K562 (cell line): ENCODE data around the gene UGT2B7. TPM values are rescaled to one million over a fixed set of nuclear protein-coding genes. Genes with fewer than 3 reads are reported as not detected.

ENCODE experiments used
- ATAC-seq: fragments of 200-7000 bp; cut with Tn5 transposase; 3 replicates; pipeline ENCODE4 v1.9.1; 2020; ENCODE audit warnings: moderate library complexity
- BruUV-seq: library from RNA; stranded (reverse); fragments of 400-500 nt; replicated peaks from 2 replicates; lab custom pipeline; 2021; lab: Mats Ljungman, UMichigan
- CTCF ChIA-PET: fragments of 300-600 bp; formaldehyde crosslinking; extraction: SDS; loops from one replicate; lab custom pipeline; 2021; ENCODE audit warnings: low intra/inter-chr PET ratio; lab: Yijun Ruan, JAX
- POLR2A ChIA-PET: fragments of 300-600, 350-650 bp; sonication (Branson Sonifier 250); formaldehyde crosslinking; extraction: SDS; loops from one replicate; lab custom pipeline; 2021; ENCODE audit warnings: antibody characterized with exemption, inconsistent platforms; lab: Yijun Ruan, JAX
- DNase-seq, 4 experiments: peaks; one replicate each; pipeline versions ENCODE4 v3.0.0 to v3.0.0-alpha.2; 2011 to 2018; ENCODE audit warnings: low spot score in 3 of 4, mixed read lengths in 3 of 4; ENCODE audit errors: extremely low read depth in 1 of 4
- FAIRE-seq: peaks from 2 replicates; lab custom pipeline; 2011; peaks lifted over from hg19 to GRCh38; lab: Jason Lieb, UNC
- H2AFZ ChIP-seq: 2 replicates; pipeline ENCODE4 v1.6.0; 2011; ENCODE audit warnings: low read depth, low read length, control low read depth, inconsistent platforms
- H3K27ac ChIP-seq: fragments of 200-600 bp; 3 replicates; pipeline ENCODE4 v1.8.0; 2011; ENCODE audit warnings: low read depth, mild to moderate bottlenecking, control low read depth, inconsistent platforms, low read length, moderate library complexity, mixed read lengths; ENCODE audit errors: extremely low read depth
- H3K27me3 ChIP-seq, 2 experiments: fragments of 300-600 bp in 1 of 2; 2 replicates in 1 of 2; 3 replicates in 1 of 2; pipeline versions ENCODE4 v1.6.0 to v1.8.0; 2011; ENCODE audit warnings: inconsistent platforms in 2 of 2, low read length in 2 of 2, mild to moderate bottlenecking in 1 of 2, mixed read lengths in 1 of 2, moderate library complexity in 1 of 2; ENCODE audit not compliant: control insufficient read depth in 2 of 2, insufficient read depth in 2 of 2
- H3K36me3 ChIP-seq: fragments of 300-600 bp; 3 replicates; pipeline ENCODE4 v1.8.0; 2011; ENCODE audit warnings: mild to moderate bottlenecking, low read length, inconsistent platforms; ENCODE audit not compliant: control insufficient read depth, insufficient read depth
- H3K4me1 ChIP-seq, 2 experiments: fragments of 200-600 bp in 1 of 2; replicated peaks in 1 of 2; 2 replicates in 1 of 2; 3 replicates in 1 of 2; pipeline versions ENCODE4 v1.5.1 to v1.8.0; 2011; ENCODE audit warnings: inconsistent platforms in 2 of 2, low read length in 2 of 2, mild to moderate bottlenecking in 1 of 2, mixed read lengths in 1 of 2, moderate library complexity in 1 of 2; ENCODE audit not compliant: control insufficient read depth in 2 of 2, insufficient read depth in 2 of 2
- H3K4me2 ChIP-seq: 2 replicates; pipeline ENCODE4 v1.6.1; 2011; ENCODE audit warnings: low read length, control low read depth, inconsistent platforms, mixed read lengths; ENCODE audit not compliant: insufficient read depth
- H3K4me3 ChIP-seq: fragments of 200-600 bp; sonication (generic), shearing (Covaris generic); 2 replicates; pipeline ENCODE4 v1.5.1; 2016; ENCODE audit warnings: control low read depth, inconsistent platforms
- H3K79me2 ChIP-seq: fragments of 200-600 bp; 3 replicates; pipeline ENCODE4 v1.8.0; 2011; ENCODE audit warnings: low read length, inconsistent platforms; ENCODE audit not compliant: control insufficient read depth, insufficient read depth
- H3K9ac ChIP-seq, 2 experiments: 2 replicates each; pipeline versions ENCODE4 v1.6.0 to v1.6.1; 2011; ENCODE audit warnings: low read depth in 2 of 2, low read length in 2 of 2, control low read depth in 1 of 2, inconsistent platforms in 1 of 2, mild to moderate bottlenecking in 1 of 2, mixed read lengths in 1 of 2; ENCODE audit not compliant: insufficient read depth in 1 of 2
- H3K9me1 ChIP-seq: one replicate; pipeline ENCODE4 v1.6.0; 2011; ENCODE audit warnings: inconsistent platforms, mild to moderate bottlenecking, low read length, moderate library complexity; ENCODE audit not compliant: control insufficient read depth, insufficient read depth
- H3K9me3 ChIP-seq: replicated peaks from 2 replicates; pipeline ENCODE4 v1.5.1; 2011; ENCODE audit warnings: low read depth, low read length, inconsistent platforms; ENCODE audit not compliant: control insufficient read depth, insufficient read depth
- H4K20me1 ChIP-seq: replicated peaks from 2 replicates; pipeline ENCODE4 v1.6.1; 2011; ENCODE audit warnings: low read length, inconsistent platforms, mixed read lengths; ENCODE audit not compliant: control insufficient read depth, insufficient read depth
- TCF3 ChIP-seq: sonication (generic); formaldehyde crosslinking; IDR thresholded peaks from 2 replicates; pipeline ENCODE4 v1.4.0; 2020; ENCODE audit warnings: mild to moderate bottlenecking, missing genetic modification reagents
- ZBTB1 ChIP-seq: sonication (generic); formaldehyde crosslinking; IDR thresholded peaks from 2 replicates; pipeline ENCODE4 v1.8.1; 2023; ENCODE audit warnings: missing genetic modification reagents, low read depth, mild to moderate bottlenecking, borderline replicate concordance
- WGBS: fragments of 100-300 bp; shearing (Covaris generic); methylation state at CpG from one replicate; pipeline ENCODE4 v1.1.6; 2016; ENCODE audit warnings: low coverage, mixed read lengths; ENCODE audit not compliant: insufficient coverage; ENCODE audit errors: missing lambda C conversion rate; 5-methylcytosine and 5-hydroxymethylcytosine counted together
- in situ Hi-C: fragments of 300-500 bp; cut with MboI; formaldehyde crosslinking; loops from 4 replicates; pipeline ENCODE4 v1.15.0; 2018; ENCODE audit warnings: inconsistent platforms, mixed read lengths
- intact Hi-C: fragments of 100-400 bp; cut with micrococcal nuclease; formaldehyde crosslinking; loops from 2 replicates; pipeline ENCODE4 v1.14.2; 2022
- polyA plus RNA-seq, 8 experiments: library from polyadenylated mRNA; depleted of rRNA in 4 of 8; stranded (reverse) in 5 of 8; unstranded in 3 of 8; fragments of >200 nt; fragmentation: Nextera tagmentation in 2 of 8; fragmentation: Illumina TruSeq in 1 of 8; extraction: Ambion mirVana in 2 of 8; extraction: Trizol in 1 of 8; gene quantifications; 2 replicates each; pipeline versions ENCODE4 v1.2.1 to v1.2.3, GENCODE V29; 2011 to 2014; ENCODE audit warnings: inconsistent platforms in 1 of 8, missing spikeins in 1 of 8
- total RNA-seq, 7 experiments: library from RNA; depleted of rRNA in 6 of 7; stranded (reverse); fragments of >200 nt in 6 of 7; fragmentation: Illumina TruSeq in 2 of 7; extraction: Trizol in 2 of 7; gene quantifications; 2 replicates each; pipeline versions ENCODE4 v1.2.1 to v1.2.3, GENCODE V29; 2011 to 2021; ENCODE audit warnings: low replicate concordance in 1 of 7
- TF ChIP-seq, protein P1 (sequence below): sonication (generic); formaldehyde crosslinking; IDR thresholded peaks from 2 replicates; pipeline ENCODE4 v1.9.0; 2022; ENCODE audit warnings: mild to moderate bottlenecking, missing genetic modification reagents
- TF ChIP-seq, protein P2 (sequence below): fragments of 250-450 bp; sonication (Bioruptor Pico); IDR thresholded peaks from 2 replicates; pipeline ENCODE4 v1.5.0; 2021; ENCODE audit warnings: mild to moderate bottlenecking, moderate library complexity
- TF ChIP-seq, protein P3 (sequence below): fragments of 450-650 bp; formaldehyde crosslinking; conservative IDR thresholded peaks from 2 replicates; pipeline ENCODE4 v1.4.0; 2022; ENCODE audit warnings: mild to moderate bottlenecking, missing genetic modification characterization

UGT2B7 gene
- total and polyA plus RNA-seq, 9 of the 15 experiments (the other 6 are each of a cell fraction or from before 2014, with no cell fraction given), result 0.04 to 0.18 (median 0.14) TPM; not detected in 5

GRCh38 chr4:69115851-69116213 is 19.6 kb downstream of the UGT2B7 start:
- H3K9me3 ChIP-seq, result no peaks in the 10 kb centered on the region
- no peaks in the 10 kb centered on the region for H3K4me1 ChIP-seq
- FAIRE-seq (no peak), DNase-seq (no peak), ATAC-seq (no peak)
- H3K9ac ChIP-seq, result no peak overlapping the region
- 3% methylated on average over 2 of the region's 2 CpGs for WGBS
- CTCF ChIA-PET, result no interaction called here
- H4K20me1 ChIP-seq, result no peaks in the 10 kb centered on the region
- no peaks in the 10 kb centered on the region for H3K36me3 ChIP-seq
- no peak overlapping the region for H3K4me2 ChIP-seq
- intact Hi-C loops, result no loop called here
- in situ Hi-C loops, result no loop called here
- no peak overlapping the region for H2AFZ ChIP-seq
- no peaks in the 10 kb centered on the region for H3K27me3 ChIP-seq
- no peaks in the 10 kb centered on the region for H3K79me2 ChIP-seq
- TF ChIP-seq, protein P1, sequence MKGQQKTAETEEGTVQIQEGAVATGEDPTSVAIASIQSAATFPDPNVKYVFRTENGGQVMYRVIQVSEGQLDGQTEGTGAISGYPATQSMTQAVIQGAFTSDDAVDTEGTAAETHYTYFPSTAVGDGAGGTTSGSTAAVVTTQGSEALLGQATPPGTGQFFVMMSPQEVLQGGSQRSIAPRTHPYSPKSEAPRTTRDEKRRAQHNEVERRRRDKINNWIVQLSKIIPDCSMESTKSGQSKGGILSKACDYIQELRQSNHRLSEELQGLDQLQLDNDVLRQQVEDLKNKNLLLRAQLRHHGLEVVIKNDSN, result no peak
- BruUV-seq, result no TSS peak
- no peak overlapping the region for H3K4me3 ChIP-seq
- no peak overlapping the region for H3K27ac ChIP-seq
- no peaks in the 10 kb centered on the region for H3K9me1 ChIP-seq
- POLR2A ChIA-PET, result interaction anchor here (0.7 kb wide), 1 partner anchor 781 kb away, joined by 3 read pairs; no protein-coding TSS in a partner anchor

GRCh38 chr4:69116645-69117321 is 20.5 kb downstream of the UGT2B7 start:
- TF ChIP-seq, protein P2, sequence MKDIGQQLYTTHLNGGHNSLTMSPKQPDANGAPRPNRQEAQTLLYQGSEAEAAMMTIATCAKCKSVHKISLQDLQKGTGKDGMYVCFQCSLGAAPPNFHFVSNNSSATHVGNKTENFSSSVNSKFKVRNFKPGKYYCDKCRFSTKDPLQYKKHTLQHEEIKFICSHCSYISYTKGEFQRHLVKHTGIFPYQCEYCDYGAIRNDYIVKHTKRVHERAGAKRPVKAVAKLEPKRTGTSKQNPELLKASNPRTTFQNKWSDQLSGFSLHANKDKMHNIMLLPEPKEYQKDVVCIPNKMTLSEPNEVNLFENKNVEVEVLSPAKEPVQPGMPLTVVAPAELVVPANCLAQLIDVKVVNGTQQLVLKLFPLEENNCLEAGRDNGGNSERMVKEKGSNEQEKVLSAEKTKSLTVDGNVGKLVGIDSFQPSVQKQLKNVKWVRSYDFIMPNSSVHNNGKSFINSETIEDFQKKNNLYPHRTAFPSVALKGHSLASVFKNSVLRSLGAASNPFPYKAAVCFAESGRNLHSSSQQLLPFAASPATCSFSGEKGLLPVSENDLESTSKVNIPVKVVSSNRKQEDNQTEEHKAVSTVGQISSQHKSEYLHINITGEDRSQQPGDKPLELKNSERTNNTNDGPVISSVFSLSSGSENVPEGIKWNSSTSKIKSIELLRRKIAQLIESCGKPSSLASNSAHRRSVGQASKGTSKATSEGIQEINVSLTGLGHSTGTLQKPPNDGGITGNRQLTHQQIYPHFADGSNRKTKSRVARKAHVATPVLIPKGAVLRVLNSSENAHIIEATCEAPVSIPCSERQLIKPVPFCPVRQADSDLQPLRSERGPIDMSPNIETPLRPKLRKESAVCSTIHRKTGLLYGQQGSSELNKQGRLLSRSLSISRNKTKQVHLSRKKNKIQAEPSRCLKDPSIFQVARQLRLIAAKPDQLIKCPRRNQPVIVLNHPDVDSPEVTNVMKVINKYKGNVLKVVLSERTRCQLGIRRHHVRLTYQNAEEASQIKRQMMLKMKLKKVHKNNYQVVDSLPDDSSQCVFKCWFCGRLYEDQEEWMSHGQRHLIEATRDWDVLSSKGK (CRISPR knock-in tag), result no peak
- TF ChIP-seq ZBTB1 (CRISPR knock-in tag) (no peak), TCF3 (CRISPR knock-in tag) (0 out of 2 replicates have a peak, but pooled peaks have one; percentile 7)
- TF ChIP-seq, protein P3, sequence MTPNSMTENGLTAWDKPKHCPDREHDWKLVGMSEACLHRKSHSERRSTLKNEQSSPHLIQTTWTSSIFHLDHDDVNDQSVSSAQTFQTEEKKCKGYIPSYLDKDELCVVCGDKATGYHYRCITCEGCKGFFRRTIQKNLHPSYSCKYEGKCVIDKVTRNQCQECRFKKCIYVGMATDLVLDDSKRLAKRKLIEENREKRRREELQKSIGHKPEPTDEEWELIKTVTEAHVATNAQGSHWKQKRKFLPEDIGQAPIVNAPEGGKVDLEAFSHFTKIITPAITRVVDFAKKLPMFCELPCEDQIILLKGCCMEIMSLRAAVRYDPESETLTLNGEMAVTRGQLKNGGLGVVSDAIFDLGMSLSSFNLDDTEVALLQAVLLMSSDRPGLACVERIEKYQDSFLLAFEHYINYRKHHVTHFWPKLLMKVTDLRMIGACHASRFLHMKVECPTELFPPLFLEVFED (CRISPR knock-in tag), result no peak
- no peaks in the 10 kb centered on the region for H3K79me2 ChIP-seq
- DNase-seq (no peak), ATAC-seq (no peak), FAIRE-seq (no peak)
- no TSS peak for BruUV-seq
- CTCF ChIA-PET, result no interaction called here
- H3K27ac ChIP-seq, result no peak overlapping the region
- H3K4me1 ChIP-seq, result no peaks in the 10 kb centered on the region
- no peaks in the 10 kb centered on the region for H4K20me1 ChIP-seq
- intact Hi-C loops (no loop called here), in situ Hi-C loops (no loop called here)
- POLR2A ChIA-PET, result no interaction called here
- no peak overlapping the region for H2AFZ ChIP-seq
- H3K4me3 ChIP-seq, result no peak overlapping the region
- under 1% methylated on average over 10 of the region's 10 CpGs for WGBS
- H3K9me3 ChIP-seq, result no peaks in the 10 kb centered on the region; the same call in 1 of the 2 replicates
- no peaks in the 10 kb centered on the region for H3K27me3 ChIP-seq
- H3K9ac ChIP-seq, result no peak overlapping the region
- H3K36me3 ChIP-seq, result no peaks in the 10 kb centered on the region
- no peaks in the 10 kb centered on the region for H3K9me1 ChIP-seq
- no peak overlapping the region for H3K4me2 ChIP-seq
